Measurements from ENCODE around the gene CTSL. TPM values are rescaled to one million over a fixed set of nuclear protein-coding genes. Genes with fewer than 3 reads are reported as not detected.

CTSL gene
- total RNA-seq, 2 donors from 2014 or later = 176 to 195 TPM

DNA sequence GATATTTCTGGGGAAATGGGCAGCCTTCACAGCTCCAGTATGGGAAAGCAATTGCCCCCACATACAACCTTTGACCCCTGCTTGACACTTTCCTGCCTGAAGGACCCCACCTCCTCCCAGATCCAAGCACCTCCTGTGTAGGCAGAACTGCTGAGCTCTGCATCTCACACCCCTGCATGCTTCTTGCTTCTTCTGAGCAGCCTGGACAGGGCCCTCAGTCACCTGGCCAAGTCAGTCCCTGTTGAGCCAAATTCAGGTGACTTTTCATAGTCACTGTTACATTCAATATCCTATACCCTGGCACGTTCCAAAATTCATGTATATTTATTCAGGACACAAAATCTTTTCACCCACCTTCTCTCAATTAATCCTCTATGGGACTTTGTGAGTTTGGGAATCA is 30.4 kb upstream of the CTSL start:
- DNase-seq (ENCODE audit: low spot score) = no peak
- intact Hi-C loops (cut with DNase I) = loop anchor here in 1 of 2 donors (5.0 kb wide), 1 partner anchor 992 kb away; no protein-coding TSS in a partner anchor

DNA sequence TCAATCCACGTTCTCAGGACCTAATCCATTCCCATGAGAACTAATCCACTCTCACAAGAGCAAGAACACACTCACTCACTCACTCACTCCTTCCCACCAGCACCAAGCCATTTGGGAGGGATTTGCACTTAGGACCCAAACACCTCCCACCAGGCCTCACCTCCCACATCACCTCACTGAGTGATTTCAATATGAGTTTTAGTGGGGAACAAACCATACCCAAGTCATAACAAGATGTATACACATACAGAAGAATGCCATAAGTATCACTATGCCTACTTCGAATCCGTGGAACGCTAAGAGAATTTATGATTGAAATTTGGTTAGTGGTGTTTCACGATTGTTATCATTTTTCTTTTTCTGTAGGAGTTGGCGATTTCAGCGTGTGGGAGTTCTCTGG is 29.3 kb upstream of the CTSL start:
- intact Hi-C loops (cut with DNase I) = loop anchor here in 1 of 2 donors (5.0 kb wide), 1 partner anchor 991 kb away; no protein-coding TSS in a partner anchor

DNA sequence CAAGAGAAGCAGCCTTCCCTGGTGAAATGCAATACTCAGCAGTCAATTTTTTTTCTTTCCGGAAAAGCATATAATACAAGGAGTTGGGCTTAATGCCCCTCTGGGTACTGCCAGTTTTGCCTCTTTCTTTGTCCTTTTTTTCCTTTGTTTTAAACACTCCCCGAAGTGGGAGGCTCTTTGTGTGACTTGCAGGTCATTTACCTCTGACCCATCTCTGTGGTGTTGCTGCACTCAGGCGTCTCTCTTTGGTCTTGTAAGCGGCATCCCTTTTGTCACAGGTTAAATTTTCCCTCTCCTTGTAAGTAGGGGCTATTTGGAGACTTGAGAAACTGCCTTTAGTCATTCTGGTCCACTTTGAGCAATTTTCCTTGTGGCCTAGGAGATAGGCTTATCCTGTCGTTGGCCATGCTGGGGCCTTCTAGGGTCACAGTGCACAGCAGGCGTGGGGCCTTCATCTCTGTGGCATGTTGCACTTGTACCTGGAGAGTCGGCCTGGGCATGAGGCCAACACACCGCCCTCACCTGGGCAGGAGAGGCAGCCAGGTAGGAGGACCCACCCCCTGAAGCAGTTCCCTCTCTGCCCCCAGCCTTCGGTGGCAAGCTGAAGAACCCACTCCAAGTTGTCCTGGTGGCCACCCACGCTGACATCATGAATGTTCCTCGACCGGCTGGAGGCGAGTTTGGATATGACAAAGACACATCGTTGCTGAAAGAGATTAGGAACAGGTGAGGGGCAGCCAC is 27.7 kb upstream of the CTSL start:
- intact Hi-C loops (cut with DNase I) = loop anchor here in 1 of 2 donors (5.0 kb wide), 1 partner anchor 989 kb away; no protein-coding TSS in a partner anchor
- no peak for DNase-seq (ENCODE audit: low spot score)

More for the DNA sequence above, 29.3 kb upstream of the CTSL start:
- DNase-seq (ENCODE audit: low spot score) = no peak

DNA sequence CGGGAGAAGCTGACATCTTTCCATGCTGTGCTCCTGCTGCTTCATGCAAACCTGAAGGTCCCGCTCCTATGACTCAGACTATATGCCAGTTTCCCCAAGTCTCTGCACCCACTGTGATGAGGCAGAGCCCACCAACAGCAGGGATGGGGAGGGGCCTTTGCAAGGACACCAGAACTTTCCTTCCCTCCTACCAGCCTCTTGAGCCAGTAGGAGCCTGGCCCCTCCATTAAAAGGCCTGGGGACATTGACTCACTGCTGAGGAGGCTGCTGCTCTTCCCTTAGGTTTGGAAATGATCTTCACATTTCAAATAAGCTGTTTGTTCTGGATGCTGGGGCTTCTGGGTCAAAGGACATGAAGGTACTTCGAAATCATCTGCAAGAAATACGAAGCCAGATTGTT is 26.1 kb upstream of the CTSL start:
- no peak for DNase-seq (ENCODE audit: low spot score)
- intact Hi-C loops (cut with DNase I) = loop anchor here in 1 of 2 donors (5.0 kb wide), 1 partner anchor 987 kb away; no protein-coding TSS in a partner anchor

DNA sequence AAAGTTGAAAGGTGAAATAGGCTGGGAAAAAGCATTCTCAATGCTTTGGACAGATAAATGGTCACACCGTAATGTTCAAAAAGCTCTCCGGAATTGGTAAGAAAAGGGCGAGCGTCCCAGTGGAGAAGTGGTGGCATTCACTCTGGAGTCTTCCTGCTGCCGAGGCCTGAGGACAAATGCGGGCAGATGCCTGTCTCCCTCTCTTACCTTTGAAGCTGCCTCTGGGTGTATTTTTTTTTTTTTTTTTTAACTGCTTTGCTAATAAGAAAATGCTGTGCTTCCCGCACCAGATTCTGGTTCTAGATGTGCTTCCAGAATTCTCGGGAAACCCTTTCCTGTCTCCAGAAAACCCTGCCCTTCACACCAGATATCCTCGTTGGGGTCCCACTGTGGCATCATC is 24.4 kb upstream of the CTSL start:
- DNase-seq (ENCODE audit: low spot score) = no peak
- intact Hi-C loops (cut with DNase I) = no loop called here

DNA sequence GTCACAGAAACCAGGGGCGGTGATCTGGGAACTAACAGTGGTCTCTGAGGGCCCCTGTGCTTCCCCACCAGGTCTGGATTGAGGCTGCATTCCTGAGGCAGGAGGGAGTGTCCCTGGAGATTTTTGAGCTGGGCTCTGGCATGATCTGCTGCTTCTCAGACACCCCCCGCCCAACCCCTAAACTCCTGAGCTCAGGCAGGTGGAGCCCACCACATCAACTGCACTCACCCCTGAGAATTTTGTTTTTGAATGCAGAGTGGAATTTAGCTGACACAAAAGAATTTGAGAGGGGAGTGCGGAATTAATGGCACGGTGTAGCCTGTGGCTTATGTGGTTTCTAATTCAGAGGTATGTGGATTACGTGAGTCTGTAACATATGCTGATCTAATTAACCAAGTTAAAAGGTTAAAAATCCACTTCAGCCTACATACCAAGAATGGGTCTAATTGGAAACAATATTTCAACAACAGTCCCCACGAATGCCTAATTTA is 23.9 kb upstream of the CTSL start:
- DNase-seq (ENCODE audit: low spot score) = no peak
- intact Hi-C loops (cut with DNase I) = no loop called here

DNA sequence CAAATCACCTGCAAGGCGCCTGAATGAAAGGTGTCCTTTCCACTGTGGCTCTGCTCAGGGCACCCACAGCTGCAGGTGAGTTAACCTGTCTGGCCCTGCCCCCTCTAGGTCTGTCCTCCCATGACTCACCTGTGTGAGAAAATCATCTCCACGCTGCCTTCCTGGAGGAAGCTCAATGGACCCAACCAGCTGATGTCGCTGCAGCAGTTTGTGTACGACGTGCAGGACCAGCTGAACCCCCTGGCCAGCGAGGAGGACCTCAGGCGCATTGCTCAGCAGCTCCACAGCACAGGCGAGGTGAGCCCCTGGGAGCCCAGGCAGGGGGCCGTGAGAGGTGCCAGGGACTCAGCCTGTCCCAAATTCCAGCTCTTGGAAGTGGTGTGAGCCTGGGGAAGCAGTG is 23.0 kb upstream of the CTSL start:
- intact Hi-C loops (cut with DNase I) = no loop called here
- DNase-seq (ENCODE audit: low spot score) = no peak

DNA sequence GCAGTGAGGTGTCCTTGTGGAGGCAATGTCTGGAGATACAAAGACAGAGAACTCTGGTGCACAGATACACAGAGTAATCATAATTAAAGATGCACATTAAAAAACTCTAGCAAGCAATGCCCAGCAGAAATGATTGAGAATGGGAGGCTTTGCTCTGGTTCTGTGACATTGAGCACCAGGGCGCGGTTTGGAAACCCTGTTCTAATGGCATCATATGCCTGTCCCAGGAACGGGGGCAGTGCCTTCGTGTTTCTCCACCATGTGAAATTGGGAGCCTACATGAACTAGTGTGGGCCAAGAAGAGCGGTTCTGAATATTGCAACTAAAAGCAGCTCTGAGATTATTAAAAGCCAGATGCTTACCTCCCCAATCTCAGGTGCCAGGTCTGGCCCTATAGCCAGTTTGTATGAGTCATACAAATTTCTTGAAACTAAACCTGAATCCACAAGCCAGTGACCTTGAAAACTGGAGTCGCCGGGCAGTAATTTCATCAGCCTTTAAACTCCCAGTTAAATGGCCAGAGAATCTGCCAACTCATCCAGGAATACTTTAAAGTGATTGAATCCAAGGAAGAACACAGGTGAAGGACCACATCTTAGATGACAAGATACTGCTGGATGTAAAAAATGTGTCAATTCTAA is 22.2 kb upstream of the CTSL start:
- intact Hi-C loops (cut with DNase I) = no loop called here
- DNase-seq (ENCODE audit: low spot score) = no peak

DNA sequence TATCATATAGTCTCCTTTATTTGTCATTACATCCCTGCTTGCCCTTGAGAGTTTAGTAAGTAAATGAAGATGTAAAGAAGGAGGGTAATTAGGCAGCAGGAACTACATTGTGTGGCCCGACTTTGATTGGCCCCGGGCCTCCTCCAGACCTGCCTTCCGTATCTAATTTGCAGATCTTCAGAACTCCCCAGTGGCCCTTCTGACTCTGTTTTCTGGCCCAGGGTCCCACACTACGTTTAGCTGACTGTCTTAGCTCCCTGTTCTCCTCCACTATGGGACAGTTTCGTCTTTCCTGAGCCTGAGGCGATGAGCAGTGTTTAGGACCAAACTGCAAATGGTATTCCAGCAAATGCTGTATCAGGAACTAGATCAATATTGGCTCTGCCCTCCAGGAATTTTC is 21.6 kb upstream of the CTSL start:
- intact Hi-C loops (cut with DNase I) = no loop called here
- no peak for DNase-seq (ENCODE audit: low spot score)

DNA sequence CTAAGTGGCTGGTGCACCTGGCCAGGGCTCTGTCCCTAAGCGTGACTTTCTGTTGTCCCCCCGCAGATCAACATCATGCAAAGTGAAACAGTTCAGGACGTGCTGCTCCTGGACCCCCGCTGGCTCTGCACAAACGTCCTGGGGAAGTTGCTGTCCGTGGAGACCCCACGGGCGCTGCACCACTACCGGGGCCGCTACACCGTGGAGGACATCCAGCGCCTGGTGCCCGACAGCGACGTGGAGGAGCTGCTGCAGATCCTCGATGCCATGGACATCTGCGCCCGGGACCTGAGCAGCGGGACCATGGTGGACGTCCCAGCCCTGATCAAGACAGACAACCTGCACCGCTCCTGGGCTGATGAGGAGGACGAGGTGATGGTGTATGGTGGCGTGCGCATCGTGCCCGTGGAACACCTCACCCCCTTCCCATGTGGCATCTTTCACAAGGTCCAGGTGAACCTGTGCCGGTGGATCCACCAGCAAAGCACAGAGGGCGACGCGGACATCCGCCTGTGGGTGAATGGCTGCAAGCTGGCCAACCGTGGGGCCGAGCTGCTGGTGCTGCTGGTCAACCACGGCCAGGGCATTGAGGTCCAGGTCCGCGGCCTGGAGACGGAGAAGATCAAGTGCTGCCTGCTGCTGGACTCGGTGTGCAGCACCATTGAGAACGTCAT is 19.7 kb upstream of the CTSL start:
- no peak for DNase-seq (ENCODE audit: low spot score)
- intact Hi-C loops (cut with DNase I) = no loop called here

DNA sequence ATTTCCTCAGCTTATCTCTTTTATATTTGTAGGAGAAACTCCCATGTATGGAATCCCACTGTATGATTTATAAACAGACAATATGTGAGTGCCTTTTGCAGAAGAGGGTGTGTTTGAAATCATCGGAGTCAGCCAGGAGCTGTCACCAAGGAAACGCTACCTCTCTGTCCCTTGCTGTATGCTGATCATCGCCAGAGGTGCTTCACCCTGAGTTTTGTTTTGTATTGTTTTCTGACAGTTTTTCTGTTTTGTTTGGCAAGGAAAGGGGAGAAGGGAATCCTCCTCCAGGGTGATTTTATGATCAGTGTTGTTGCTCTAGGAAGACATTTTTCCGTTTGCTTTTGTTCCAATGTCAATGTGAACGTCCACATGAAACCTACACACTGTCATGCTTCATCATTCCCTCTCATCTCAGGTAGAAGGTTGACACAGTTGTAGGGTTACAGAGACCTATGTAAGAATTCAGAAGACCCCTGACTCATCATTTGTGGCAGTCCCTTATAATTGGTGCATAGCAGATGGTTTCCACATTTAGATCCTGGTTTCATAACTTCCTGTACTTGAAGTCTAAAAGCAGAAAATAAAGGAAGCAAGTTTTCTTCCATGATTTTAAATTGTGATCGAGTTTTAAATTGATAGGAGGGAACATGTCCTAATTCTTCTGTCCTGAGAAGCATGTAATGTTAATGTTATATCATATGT is 18.0 kb upstream of the CTSL start:
- intact Hi-C loops (cut with DNase I) = no loop called here
- no peak for DNase-seq (ENCODE audit: low spot score)

DNA sequence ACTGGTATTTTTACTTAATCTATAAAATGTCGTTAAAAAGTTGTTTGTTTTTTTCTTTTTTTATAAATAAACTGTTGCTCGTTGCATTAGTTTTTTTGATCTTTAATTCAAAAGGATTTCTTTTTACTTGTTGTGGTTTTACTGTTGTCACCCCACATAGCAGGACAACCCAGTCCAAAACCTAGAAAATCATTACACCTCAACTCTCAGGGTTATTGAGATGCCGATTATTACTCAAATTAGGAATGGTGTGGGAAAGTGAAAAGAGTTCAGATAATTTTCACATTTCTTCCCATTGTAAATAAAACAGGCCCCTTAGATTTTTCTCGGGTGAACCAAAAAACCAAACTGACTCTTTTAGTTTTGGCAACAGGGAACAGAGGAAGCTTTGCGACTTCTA is 17.4 kb upstream of the CTSL start:
- intact Hi-C loops (cut with DNase I) = no loop called here
- DNase-seq (ENCODE audit: low spot score) = no peak

DNA sequence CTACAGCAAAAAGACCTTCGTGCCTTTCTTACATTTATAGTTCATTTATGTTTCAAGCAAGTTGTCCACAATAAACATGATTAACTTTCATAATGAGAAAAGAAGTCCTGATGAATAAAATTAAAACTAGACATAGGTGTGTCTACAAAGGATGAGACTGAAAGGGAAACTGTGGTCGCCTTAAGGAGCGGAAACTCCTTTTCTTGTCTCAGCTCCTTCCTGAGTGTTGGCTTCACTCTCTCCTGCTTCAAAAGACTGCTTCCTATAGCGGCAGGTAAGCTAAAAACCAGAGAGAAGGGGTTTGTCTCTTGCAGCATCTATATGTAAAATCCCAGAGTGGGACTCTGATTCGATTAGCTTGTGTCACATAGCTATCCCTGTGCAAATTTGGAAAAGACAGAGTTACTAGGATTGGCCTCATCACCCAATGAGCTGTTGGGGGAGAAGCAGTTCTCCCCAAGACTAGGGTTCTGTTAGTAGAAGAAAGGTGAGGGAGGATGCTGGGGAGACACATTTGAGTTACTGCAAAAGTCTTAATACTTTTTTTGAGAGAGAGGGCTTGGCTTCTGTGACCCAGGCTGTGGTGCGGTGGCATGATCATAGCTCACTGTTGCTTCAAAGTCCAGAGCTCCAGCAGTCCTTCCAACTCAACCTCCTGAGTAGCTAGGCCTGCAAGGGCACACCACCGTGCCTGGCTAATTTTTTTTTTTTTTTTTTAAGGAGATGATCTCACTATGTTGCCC is 16.8 kb upstream of the CTSL start:
- DNase-seq (ENCODE audit: low spot score) = no peak
- intact Hi-C loops (cut with DNase I) = no loop called here

DNA sequence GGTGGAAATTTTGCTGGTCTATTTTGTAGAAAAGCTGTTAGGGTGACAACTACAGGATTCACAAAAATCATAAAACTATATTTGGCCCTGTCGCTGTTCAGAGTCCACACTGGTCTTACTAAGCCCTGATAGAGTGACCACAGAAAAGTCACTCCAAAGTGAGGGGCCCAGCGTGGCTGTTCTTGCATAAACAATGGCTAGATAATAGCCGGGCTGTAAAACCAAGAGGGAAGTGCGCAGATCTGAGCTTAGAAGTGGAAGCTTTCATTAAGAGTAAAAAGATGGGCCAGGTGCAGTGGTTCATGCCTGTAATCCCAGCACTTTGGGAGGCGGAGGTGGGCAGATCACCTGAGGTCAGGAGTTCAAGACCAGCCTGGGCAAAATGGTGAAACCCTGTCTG is 15.5 kb upstream of the CTSL start:
- no peak for DNase-seq (ENCODE audit: low spot score)
- intact Hi-C loops (cut with DNase I) = no loop called here

DNA sequence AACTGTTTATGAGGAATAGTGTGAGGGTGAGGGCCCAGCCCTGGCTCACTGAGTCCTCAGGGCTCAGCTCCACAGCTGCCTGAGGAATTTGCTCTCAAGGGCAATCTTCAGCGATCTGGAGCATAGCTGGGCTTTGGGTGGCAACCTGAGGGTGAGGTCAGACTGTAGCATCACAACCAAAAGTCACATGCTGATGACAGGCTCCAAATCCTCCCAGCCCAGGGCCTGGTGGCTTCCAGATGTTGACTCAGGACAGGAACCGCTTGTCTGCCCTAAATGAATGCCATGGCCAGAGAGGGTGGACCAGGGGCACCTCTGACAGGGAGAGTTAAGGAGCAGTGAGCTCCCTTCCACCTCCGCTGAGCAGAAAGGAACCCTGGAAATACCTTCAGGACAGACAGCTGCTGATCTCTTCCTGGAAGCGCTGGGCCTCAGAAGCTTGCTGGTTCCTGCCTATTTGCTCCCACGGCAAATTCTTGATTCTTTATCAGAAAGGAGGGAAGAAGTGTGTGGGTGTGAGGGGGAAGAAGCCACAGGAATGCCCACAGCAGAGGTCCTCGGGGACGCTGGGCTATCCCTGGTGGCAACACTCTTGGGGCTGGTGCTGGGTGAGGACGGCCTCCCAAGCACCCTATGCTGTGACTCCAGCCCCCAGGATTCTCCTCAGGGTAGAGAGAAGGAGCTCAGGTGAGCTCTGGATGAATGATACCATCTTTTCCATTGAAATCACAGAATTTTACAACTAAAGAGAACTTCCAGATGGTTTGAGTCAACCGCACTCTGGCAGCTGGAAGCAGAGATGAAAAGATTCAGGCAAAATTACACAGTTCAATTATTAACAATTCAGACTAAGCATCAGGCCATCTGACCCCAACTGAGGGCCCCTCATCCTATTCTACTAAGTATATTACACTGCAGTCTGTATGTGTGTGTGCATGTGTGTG is 13.8 kb upstream of the CTSL start:
- intact Hi-C loops (cut with DNase I) = no loop called here
- DNase-seq (ENCODE audit: low spot score) = no peak

DNA sequence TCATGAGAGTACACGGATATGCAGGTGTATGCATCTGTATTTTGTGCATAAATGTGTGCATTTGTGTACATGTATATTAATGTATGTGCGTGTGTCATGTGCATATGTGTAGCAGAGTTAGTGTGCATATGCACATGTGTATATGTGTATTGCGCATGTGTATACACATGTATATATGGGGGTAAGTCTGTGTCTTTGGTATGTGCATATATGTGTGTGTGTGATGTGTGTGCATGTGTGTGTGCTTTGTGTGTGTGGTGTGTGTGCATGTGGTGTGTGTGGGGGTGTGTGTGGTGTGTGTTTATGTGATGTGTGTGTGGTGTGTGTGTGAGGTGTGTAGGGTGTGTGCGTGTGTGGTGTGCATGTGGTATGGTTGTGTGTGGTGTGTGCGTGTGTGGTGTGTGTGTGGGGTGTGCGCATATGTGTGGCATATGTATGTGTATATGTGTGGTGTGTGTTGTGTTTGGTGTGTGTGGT is 13.1 kb upstream of the CTSL start:
- intact Hi-C loops (cut with DNase I) = no loop called here
- DNase-seq (ENCODE audit: low spot score) = no peak

DNA sequence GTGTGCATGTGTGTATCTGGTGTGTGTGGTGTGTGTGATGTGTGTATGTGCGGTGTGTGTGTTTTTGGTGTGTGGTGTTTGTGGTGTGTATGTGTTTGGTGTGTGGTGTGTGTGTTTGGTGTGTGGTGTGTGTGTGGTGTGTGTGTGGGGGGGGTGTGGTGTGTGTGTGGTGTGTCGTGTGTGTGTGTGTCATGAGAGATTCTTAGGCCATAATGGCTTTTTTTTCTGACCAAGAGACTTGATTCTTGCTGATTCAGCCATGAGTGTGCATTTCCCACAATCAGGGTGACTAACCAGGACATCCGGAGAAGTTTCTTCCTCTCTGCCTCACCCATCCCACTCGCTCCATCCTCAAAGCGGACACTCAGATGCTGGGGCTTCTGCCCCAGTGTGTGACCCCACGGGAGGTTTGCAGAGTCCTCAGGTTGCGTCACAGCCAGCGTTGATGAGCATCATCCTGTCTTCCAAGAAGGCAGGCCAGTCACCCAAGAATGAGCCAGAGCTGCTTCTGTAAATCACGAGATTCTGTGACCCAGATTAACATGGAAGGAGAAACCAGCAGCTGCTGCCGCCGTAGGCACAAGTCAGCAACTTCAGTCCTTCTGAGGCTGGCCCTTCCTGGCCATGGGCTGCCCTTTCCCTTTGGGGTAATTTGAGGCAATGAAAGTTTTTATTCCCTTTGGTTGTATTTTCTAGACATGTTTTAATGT is 12.5 kb upstream of the CTSL start:
- peak; percentile 98 for DNase-seq (ENCODE audit: low spot score)
- intact Hi-C loops (cut with DNase I) = no loop called here
